Measurements from ENCODE around the gene KRT2. TPM values are rescaled to one million over a fixed set of nuclear protein-coding genes. Genes with fewer than 3 reads are reported as not detected.

The KRT2 gene
- total RNA-seq, 1 donor from 2014 or later: not detected

DNA sequence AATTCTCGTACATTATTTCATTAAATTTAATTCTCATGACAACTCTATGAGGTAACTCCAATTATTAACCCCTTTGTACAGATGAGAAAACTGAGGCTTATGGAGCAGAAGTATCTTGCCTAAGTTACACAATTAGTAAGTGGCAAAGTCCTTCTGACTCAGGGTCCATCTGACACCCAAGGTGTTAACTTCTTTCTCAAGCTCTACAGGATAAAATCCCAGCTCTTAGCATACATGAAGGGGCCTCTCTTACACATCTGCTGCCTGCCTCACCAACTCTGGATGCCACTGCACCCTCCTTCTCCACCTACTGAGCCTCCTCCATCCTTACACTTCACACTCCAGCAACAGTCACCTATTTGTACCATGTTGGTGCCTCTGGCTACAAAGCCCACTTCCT, 46.5 kb downstream of the KRT2 start:
- H3K27ac ChIP-seq (ENCODE audit: low read depth, low read length): no peak overlapping the region
- no peaks in the 10 kb centered on the region for H3K36me3 ChIP-seq (ENCODE audit: control insufficient read depth in 3 of 3, insufficient read depth in 3 of 3, low read length in 3 of 3)
- H3K4me3 ChIP-seq (ENCODE audit: low read length in 3 of 3): no peak overlapping the region
- no peak overlapping the region for H3K9ac ChIP-seq (ENCODE audit: low read depth in 1 of 3, low read length in 3 of 3)
- no peaks in the 10 kb centered on the region for H3K4me1 ChIP-seq (ENCODE audit: control insufficient read depth in 3 of 3, insufficient read depth in 3 of 3, low read length in 3 of 3)
- H3K27me3 ChIP-seq (ENCODE audit: control insufficient read depth in 3 of 3, insufficient read depth in 3 of 3, low read length in 3 of 3): peaks cover 28 to 54% (median 50%) of the 10 kb centered on the region in 3 donors
- H3K9me3 ChIP-seq (ENCODE audit: control insufficient read depth in 3 of 3, low read length in 3 of 3): no peaks in the 10 kb centered on the region

DNA sequence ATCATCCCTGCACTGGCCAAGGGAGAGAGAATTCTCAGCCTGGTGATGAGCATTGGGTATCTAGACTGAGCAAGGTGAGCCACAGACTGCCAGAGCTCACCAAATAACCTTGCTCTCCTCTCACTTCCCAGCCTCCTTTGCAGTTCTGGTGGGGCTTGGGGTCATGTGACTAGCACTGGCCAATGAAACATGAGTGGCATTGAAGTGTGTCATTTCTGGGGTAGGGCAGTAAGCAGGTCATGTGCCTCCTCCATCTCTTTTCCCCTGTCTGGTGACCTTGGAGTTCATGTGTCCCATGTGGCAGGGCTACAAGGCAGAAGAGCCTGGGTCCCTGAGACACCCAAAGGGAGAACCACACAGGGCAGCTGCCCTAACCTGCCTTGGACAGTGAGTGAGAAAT, 47.2 kb downstream of the KRT2 start:
- Histone ChIP-seq H3K36me3 (ENCODE audit: control insufficient read depth in 3 of 3, insufficient read depth in 3 of 3, low read length in 3 of 3) (no peaks in the 10 kb centered on the region), H3K27me3 (ENCODE audit: control insufficient read depth in 3 of 3, insufficient read depth in 3 of 3, low read length in 3 of 3) (peaks cover 31 to 56% (median 53%) of the 10 kb centered on the region in 3 donors), H3K4me3 (ENCODE audit: low read length in 3 of 3) (no peak overlapping the region), H3K27ac (ENCODE audit: low read depth, low read length) (no peak overlapping the region), H3K4me1 (ENCODE audit: control insufficient read depth in 3 of 3, insufficient read depth in 3 of 3, low read length in 3 of 3) (no peaks in the 10 kb centered on the region), H3K9ac (ENCODE audit: low read depth in 1 of 3, low read length in 3 of 3) (no peak overlapping the region), H3K9me3 (ENCODE audit: control insufficient read depth in 3 of 3, low read length in 3 of 3) (no peaks in the 10 kb centered on the region)

DNA sequence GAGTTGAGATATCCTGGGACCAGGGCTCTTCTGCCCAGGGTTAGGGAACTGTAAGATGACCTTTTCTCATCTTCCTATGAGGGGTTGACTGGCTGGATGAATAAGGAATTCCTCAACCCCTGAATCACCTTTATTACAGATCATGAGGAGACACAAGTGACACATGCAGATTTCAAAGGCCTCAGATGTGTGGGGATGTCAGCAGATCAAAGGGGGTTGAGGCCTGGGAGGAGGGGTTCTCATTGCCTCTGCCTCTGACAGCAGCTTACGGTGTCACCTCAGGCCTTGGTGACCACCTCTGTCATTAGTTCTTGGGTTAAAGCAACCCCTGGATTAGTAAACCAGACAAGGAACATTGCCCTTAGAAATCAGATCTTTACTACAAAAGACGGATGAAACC, 48.7 kb downstream of the KRT2 start:
- Histone ChIP-seq H3K36me3 (ENCODE audit: control insufficient read depth in 3 of 3, insufficient read depth in 3 of 3, low read length in 3 of 3) (no peaks in the 10 kb centered on the region), H3K27ac (ENCODE audit: low read depth, low read length) (no peak overlapping the region), H3K9me3 (ENCODE audit: control insufficient read depth in 3 of 3, low read length in 3 of 3) (no peaks in the 10 kb centered on the region), H3K4me3 (ENCODE audit: low read length in 3 of 3) (no peak overlapping the region), H3K27me3 (ENCODE audit: control insufficient read depth in 3 of 3, insufficient read depth in 3 of 3, low read length in 3 of 3) (peaks cover 35 to 68% (median 55%) of the 10 kb centered on the region in 3 donors), H3K4me1 (ENCODE audit: control insufficient read depth in 3 of 3, insufficient read depth in 3 of 3, low read length in 3 of 3) (no peaks in the 10 kb centered on the region), H3K9ac (ENCODE audit: low read depth in 1 of 3, low read length in 3 of 3) (no peak overlapping the region)

DNA sequence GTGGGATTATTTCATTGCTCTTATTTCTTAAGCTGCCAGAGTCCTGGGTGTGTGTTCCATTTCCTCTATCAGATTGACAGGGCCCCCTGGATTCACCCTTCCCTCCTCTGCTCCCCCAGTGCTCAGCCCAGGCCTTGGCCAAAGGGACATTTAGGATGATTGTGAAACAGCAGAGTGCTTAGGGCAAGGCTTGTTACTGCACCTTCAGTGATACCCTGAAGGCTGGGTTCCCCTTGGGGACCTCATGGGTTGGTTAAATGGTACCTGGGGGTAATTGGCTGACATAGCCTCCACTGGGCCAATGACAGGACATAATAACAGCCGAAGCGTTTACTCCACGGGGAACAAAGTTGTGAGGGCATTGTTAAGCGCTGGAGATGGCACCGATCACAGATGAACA, 49.5 kb downstream of the KRT2 start:
- no peak overlapping the region for H3K9ac ChIP-seq (ENCODE audit: low read depth in 1 of 3, low read length in 3 of 3)
- H3K9me3 ChIP-seq (ENCODE audit: control insufficient read depth in 3 of 3, low read length in 3 of 3): no peaks in the 10 kb centered on the region
- H3K4me1 ChIP-seq (ENCODE audit: control insufficient read depth in 3 of 3, insufficient read depth in 3 of 3, low read length in 3 of 3): no peaks in the 10 kb centered on the region
- H3K27me3 ChIP-seq (ENCODE audit: control insufficient read depth in 3 of 3, insufficient read depth in 3 of 3, low read length in 3 of 3): peaks cover 34 to 66% (median 49%) of the 10 kb centered on the region in 3 donors
- no peaks in the 10 kb centered on the region for H3K36me3 ChIP-seq (ENCODE audit: control insufficient read depth in 3 of 3, insufficient read depth in 3 of 3, low read length in 3 of 3)
- no peak overlapping the region for H3K4me3 ChIP-seq (ENCODE audit: low read length in 3 of 3)
- H3K27ac ChIP-seq (ENCODE audit: low read depth, low read length): no peak overlapping the region

DNA sequence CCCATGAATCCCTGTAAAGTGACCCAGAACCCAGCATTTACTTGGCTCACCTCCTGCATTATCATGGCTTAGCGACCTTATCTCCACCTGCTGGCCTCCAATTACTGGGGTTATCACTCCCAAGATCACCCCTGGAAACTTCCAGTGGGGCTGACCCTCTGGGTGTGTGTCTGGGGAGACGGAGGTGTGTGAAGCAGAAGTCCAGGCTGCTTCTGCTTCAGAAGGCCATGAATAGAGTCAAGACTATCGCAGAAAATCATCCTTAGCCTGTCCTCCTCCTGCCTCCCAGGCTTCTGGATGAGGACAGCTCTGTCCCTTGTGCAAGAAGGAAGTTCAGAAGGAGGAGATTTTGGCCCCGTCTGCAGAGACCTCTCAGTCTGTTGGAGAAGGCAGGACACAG, 50.3 kb downstream of the KRT2 start:
- Histone ChIP-seq H3K4me3 (ENCODE audit: low read length in 3 of 3) (no peak overlapping the region), H3K27ac (ENCODE audit: low read depth, low read length) (no peak overlapping the region), H3K36me3 (ENCODE audit: control insufficient read depth in 3 of 3, insufficient read depth in 3 of 3, low read length in 3 of 3) (no peaks in the 10 kb centered on the region), H3K9ac (ENCODE audit: low read depth in 1 of 3, low read length in 3 of 3) (no peak overlapping the region), H3K9me3 (ENCODE audit: control insufficient read depth in 3 of 3, low read length in 3 of 3) (no peaks in the 10 kb centered on the region), H3K27me3 (ENCODE audit: control insufficient read depth in 3 of 3, insufficient read depth in 3 of 3, low read length in 3 of 3) (peaks cover 34 to 58% (median 44%) of the 10 kb centered on the region in 3 donors), H3K4me1 (ENCODE audit: control insufficient read depth in 3 of 3, insufficient read depth in 3 of 3, low read length in 3 of 3) (no peaks in the 10 kb centered on the region)

DNA sequence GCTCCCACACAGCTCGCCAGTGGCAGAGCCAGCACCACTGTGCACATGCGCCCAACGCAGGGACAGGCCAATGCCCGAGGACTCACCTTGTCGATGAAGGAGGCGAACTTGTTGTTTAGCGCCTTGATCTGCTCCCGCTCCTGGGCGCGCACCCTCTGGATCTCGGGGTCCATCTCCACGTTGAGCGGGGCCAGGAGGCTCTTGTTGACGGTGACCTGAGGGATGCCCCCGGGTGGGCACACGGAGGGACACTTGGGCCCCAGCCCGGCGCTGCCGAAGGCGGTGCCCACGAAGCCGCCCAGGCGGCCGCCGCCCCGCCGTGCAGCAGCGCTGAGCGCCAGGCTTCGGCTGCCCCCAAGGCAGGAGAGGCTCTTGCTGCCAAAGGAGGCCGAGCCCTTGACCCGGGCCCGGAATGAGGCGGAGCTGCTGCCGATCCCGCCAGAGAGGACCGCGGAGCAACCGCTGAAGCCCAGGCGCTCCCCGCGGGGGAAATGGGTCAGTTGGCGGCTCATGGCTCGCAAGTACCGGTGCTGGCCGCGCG, 51.0 kb downstream of the KRT2 start, which contains the start of gene KRT72:
Gene KRT72 (minus strand): TSS at position 523 of the 541 bp plus-strand sequence. CDS start 11 bp downstream, at position 512.
- Histone ChIP-seq H3K9ac (ENCODE audit: low read depth in 1 of 3, low read length in 3 of 3) (no peak within 1 kb of the TSS), H3K4me1 (ENCODE audit: control insufficient read depth in 3 of 3, insufficient read depth in 3 of 3, low read length in 3 of 3) (no peaks in the 10 kb centered on the region), H3K36me3 (ENCODE audit: control insufficient read depth in 3 of 3, insufficient read depth in 3 of 3, low read length in 3 of 3) (no peaks in the 10 kb centered on the region), H3K27me3 (ENCODE audit: control insufficient read depth in 3 of 3, insufficient read depth in 3 of 3, low read length in 3 of 3) (peaks cover 34 to 54% (median 43%) of the 10 kb centered on the region in 3 donors), H3K27ac (ENCODE audit: low read depth, low read length) (no peak within 1 kb of the TSS), H3K9me3 (ENCODE audit: control insufficient read depth in 3 of 3, low read length in 3 of 3) (no peaks in the 10 kb centered on the region), H3K4me3 (ENCODE audit: low read length in 3 of 3) (no peak within 1 kb of the TSS)

DNA sequence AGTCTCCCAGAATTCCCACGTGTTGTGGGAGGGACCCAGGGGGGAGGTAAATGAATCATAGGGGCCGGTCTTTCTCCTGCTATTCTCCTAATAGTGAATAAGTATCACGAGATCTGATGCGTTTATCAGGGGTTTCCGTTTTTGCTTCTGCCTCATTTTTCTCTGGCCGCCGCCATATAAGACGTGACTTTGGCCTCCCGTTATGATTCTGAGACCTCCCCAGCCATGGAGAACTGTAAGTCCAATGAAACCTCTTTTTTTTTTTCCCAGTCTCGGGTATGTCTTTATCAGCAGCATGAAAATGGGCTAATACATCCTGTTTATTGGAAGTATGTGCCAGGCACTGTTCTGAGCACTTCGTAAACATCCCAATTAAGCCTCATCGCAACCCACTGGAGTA, 51.5 kb downstream of the KRT2 start:
- Histone ChIP-seq H3K27ac (ENCODE audit: low read depth, low read length) (no peak overlapping the region), H3K9me3 (ENCODE audit: control insufficient read depth in 3 of 3, low read length in 3 of 3) (no peaks in the 10 kb centered on the region), H3K4me3 (ENCODE audit: low read length in 3 of 3) (no peak overlapping the region), H3K27me3 (ENCODE audit: control insufficient read depth in 3 of 3, insufficient read depth in 3 of 3, low read length in 3 of 3) (peaks cover 34 to 51% (median 41%) of the 10 kb centered on the region in 3 donors), H3K36me3 (ENCODE audit: control insufficient read depth in 3 of 3, insufficient read depth in 3 of 3, low read length in 3 of 3) (no peaks in the 10 kb centered on the region), H3K4me1 (ENCODE audit: control insufficient read depth in 3 of 3, insufficient read depth in 3 of 3, low read length in 3 of 3) (no peaks in the 10 kb centered on the region), H3K9ac (ENCODE audit: low read depth in 1 of 3, low read length in 3 of 3) (no peak overlapping the region)

DNA sequence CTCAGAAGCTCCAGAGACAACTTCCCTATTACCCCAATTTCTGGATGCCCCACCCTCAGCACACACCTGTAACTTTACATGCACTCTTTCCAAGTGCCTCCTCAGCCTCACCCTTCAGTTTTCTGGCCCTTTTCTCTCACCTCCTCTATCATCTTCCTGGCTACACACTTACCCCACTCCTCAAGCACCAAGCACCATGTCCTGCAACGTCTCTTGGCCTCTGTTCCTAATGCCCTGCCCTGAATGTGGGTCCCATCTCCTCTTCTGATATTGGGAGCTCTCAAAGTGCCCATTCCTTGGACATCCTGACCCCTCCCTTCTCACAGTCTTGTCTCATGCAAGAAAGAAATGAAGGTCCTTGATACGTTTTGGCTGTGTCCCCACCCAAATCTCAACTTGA, 51.9 kb downstream of the KRT2 start:
- no peak overlapping the region for H3K27ac ChIP-seq (ENCODE audit: low read depth, low read length)
- no peaks in the 10 kb centered on the region for H3K9me3 ChIP-seq (ENCODE audit: control insufficient read depth in 3 of 3, low read length in 3 of 3)
- no peaks in the 10 kb centered on the region for H3K4me1 ChIP-seq (ENCODE audit: control insufficient read depth in 3 of 3, insufficient read depth in 3 of 3, low read length in 3 of 3)
- H3K9ac ChIP-seq (ENCODE audit: low read depth in 1 of 3, low read length in 3 of 3): no peak overlapping the region
- peaks cover 34 to 51% (median 41%) of the 10 kb centered on the region in 3 donors for H3K27me3 ChIP-seq (ENCODE audit: control insufficient read depth in 3 of 3, insufficient read depth in 3 of 3, low read length in 3 of 3)
- H3K36me3 ChIP-seq (ENCODE audit: control insufficient read depth in 3 of 3, insufficient read depth in 3 of 3, low read length in 3 of 3): no peaks in the 10 kb centered on the region
- H3K4me3 ChIP-seq (ENCODE audit: low read length in 3 of 3): no peak overlapping the region

DNA sequence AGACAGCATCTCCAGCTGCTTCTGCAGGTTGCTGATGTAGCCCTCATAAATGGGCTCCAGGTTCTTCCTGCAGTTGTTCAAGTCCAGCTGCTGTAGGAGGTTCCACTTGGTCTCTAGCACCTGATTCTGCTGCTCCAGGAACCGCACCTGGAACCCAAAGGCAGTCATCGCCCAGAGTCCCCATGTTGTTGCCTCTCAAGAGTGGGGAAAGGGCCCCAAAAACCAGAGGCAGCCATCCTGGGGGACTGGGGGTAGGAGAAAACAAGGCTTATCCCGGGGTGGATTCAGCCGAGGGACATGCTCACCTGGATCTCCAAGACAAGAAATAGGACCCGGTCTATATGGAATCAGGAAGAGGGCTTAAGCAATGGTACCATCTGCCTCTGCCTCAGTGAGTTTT, 53.0 kb downstream of the KRT2 start:
- Histone ChIP-seq H3K27me3 (ENCODE audit: control insufficient read depth in 3 of 3, insufficient read depth in 3 of 3, low read length in 3 of 3) (peaks cover 34 to 51% (median 41%) of the 10 kb centered on the region in 3 donors), H3K4me1 (ENCODE audit: control insufficient read depth in 3 of 3, insufficient read depth in 3 of 3, low read length in 3 of 3) (no peaks in the 10 kb centered on the region), H3K36me3 (ENCODE audit: control insufficient read depth in 3 of 3, insufficient read depth in 3 of 3, low read length in 3 of 3) (no peaks in the 10 kb centered on the region), H3K9me3 (ENCODE audit: control insufficient read depth in 3 of 3, low read length in 3 of 3) (no peaks in the 10 kb centered on the region), H3K27ac (ENCODE audit: low read depth, low read length) (no peak overlapping the region), H3K9ac (ENCODE audit: low read depth in 1 of 3, low read length in 3 of 3) (no peak overlapping the region), H3K4me3 (ENCODE audit: low read length in 3 of 3) (no peak overlapping the region)

Data from skeletal muscle tissue (tissue), 4 donors.